Hepatocyte (in vitro differentiated cells): ENCODE data around the gene TINCR. TPM values are rescaled to one million over a fixed set of nuclear protein-coding genes. Genes with fewer than 3 reads are reported as not detected.
A peak's percentile ranks its signal among the peaks of the same experiment; 100 is the strongest.

Source experiments
- DNase-seq: peaks from one replicate; pipeline ENCODE4 v3.0.0-alpha.2; 2016; ENCODE audit warnings: low spot score
- H2AFZ ChIP-seq: fragments of 200-600 bp; sonication (generic); 2 replicates; pipeline ENCODE4 v1.6.0; 2016; ENCODE audit warnings: antibody characterized with exemption, mild to moderate bottlenecking
- H3K27ac ChIP-seq: fragments of 200-600 bp; sonication (generic); 2 replicates; pipeline ENCODE4 v1.5.1; 2016; ENCODE audit warnings: mild to moderate bottlenecking
- H3K27me3 ChIP-seq: fragments of 200-600 bp; sonication (generic); 2 replicates; pipeline ENCODE4 v1.6.1; 2016
- H3K36me3 ChIP-seq: fragments of 200-600 bp; sonication (generic); replicated peaks from 2 replicates; pipeline ENCODE4 v1.5.1; 2016; ENCODE audit warnings: low read depth; ENCODE audit not compliant: insufficient read depth
- H3K4me1 ChIP-seq: fragments of 200-600 bp; sonication (generic); 2 replicates; pipeline ENCODE4 v1.5.1; 2016; ENCODE audit warnings: mild to moderate bottlenecking, moderate library complexity; ENCODE audit not compliant: insufficient read depth
- H3K4me2 ChIP-seq: fragments of 200-600 bp; sonication (generic); 2 replicates; pipeline ENCODE4 v1.6.0; 2016
- H3K4me3 ChIP-seq: fragments of 200-600 bp; sonication (generic); 2 replicates; pipeline ENCODE4 v1.5.1; 2016; ENCODE audit warnings: mild to moderate bottlenecking
- H3K79me2 ChIP-seq: fragments of 200-600 bp; sonication (generic); 2 replicates; pipeline ENCODE4 v1.6.0; 2017; ENCODE audit warnings: mild to moderate bottlenecking
- H3K9me2 ChIP-seq: fragments of 200-600 bp; sonication (generic); replicated peaks from 2 replicates; pipeline ENCODE4 v1.6.0; 2017; ENCODE audit warnings: mild to moderate bottlenecking; ENCODE audit not compliant: insufficient read depth
- H3K9me3 ChIP-seq: fragments of 200-600 bp; sonication (generic); 2 replicates; pipeline ENCODE4 v1.5.1; 2016; ENCODE audit warnings: low read depth, mild to moderate bottlenecking
- H4K20me1 ChIP-seq: fragments of 200-600 bp; sonication (generic); 2 replicates; pipeline ENCODE4 v1.6.0; 2016; ENCODE audit warnings: mild to moderate bottlenecking; ENCODE audit not compliant: insufficient read depth, poor library complexity, severe bottlenecking
- CTCF ChIP-seq: fragments of 200-600 bp; sonication (generic); IDR thresholded peaks from 2 replicates; pipeline ENCODE4 v1.5.1; 2016; ENCODE audit warnings: antibody characterized with exemption, mild to moderate bottlenecking; ENCODE audit not compliant: poor library complexity
- EZH2 ChIP-seq: fragments of 200-600 bp; sonication (generic); IDR thresholded peaks from 2 replicates; pipeline ENCODE4 v1.6.1; 2016; ENCODE audit warnings: antibody characterized with exemption, mild to moderate bottlenecking, borderline replicate concordance
- EZH2phosphoT487 ChIP-seq: fragments of 200-600 bp; sonication (generic); IDR thresholded peaks from one replicate; pipeline ENCODE4 v1.6.1; 2018; ENCODE audit warnings: antibody characterized with exemption, mild to moderate bottlenecking, low read depth, moderate library complexity; ENCODE audit not compliant: unreplicated experiment, severe bottlenecking
- WGBS: methylation state at CpG from one replicate; pipeline ENCODE4 v1.1.6; 2016; ENCODE audit warnings: low lambda C conversion rate; ENCODE audit errors: missing lambda C conversion rate; 5-methylcytosine and 5-hydroxymethylcytosine counted together
- polyA plus RNA-seq: library from polyadenylated mRNA; unstranded; fragments of >200 nt; fragmentation: Nextera tagmentation; extraction: Ambion mirVana; gene quantifications from 2 replicates; pipeline ENCODE4 v1.2.1, GENCODE V29; 2016
- total RNA-seq: library from RNA; depleted of rRNA; stranded (reverse); fragments of >200 nt; gene quantifications from 2 replicates; pipeline ENCODE4 v1.2.3, GENCODE V29; 2014

Gene TINCR
- 0.64 and 1.8 TPM in 2 replicates for total RNA-seq
- polyA plus RNA-seq = 2.4 and 4.9 TPM in 2 replicates

GRCh38 chr19:5567360-5567969 lies at the start of gene TINCR:
Gene TINCR, minus strand, starts transcription at chr19:5567953.
- Histone ChIP-seq H3K4me3 (no peak within 1 kb of the TSS), H3K27me3 (peaks cover 27% of the 10 kb centered on the region)

GRCh38 chr19:5617080-5617479 lies 49.3 kb upstream of the TINCR start:
- Histone ChIP-seq H3K27me3 (no peaks in the 10 kb centered on the region), H3K27ac (no peak overlapping the region), H3K9me3 (no peaks in the 10 kb centered on the region), H3K9me2 (no peaks in the 10 kb centered on the region), H3K4me3 (no peak overlapping the region), H3K4me1 (no peaks in the 10 kb centered on the region), H2AFZ (no peak overlapping the region), H3K36me3 (no peaks in the 10 kb centered on the region), H3K4me2 (no peak overlapping the region), H4K20me1 (peaks cover 8% of the 10 kb centered on the region), H3K79me2 (peaks cover 64% of the 10 kb centered on the region)
- TF ChIP-seq EZH2phosphoT487 (no peak), CTCF (no peak), EZH2 (no peak)
- WGBS = 100% methylated on average over 1 of the region's 1 CpG
- DNase-seq = no peak

More at GRCh38 chr19:5567360-5567969, at the start of gene TINCR:
- Histone ChIP-seq H3K4me1 (peaks cover under 1% of the 10 kb centered on the region), H3K27ac (no peak within 1 kb of the TSS), H3K9me3 (no peaks in the 10 kb centered on the region), H3K4me2 (peak within 1 kb of the TSS; percentile 80), H2AFZ (no peak within 1 kb of the TSS), H3K79me2 (no peaks in the 10 kb centered on the region), H3K36me3 (no peaks in the 10 kb centered on the region), H3K9me2 (no peaks in the 10 kb centered on the region), H4K20me1 (no peaks in the 10 kb centered on the region)
- TF ChIP-seq CTCF = peak; percentile 29
- TF ChIP-seq EZH2 = no peak
- 8% methylated on average over 20 of the region's 63 CpGs for WGBS
- peak; percentile 56 for DNase-seq

GRCh38 chr19:5615756-5616327 lies 48.1 kb upstream of the TINCR start:
- Histone ChIP-seq H3K36me3 (no peaks in the 10 kb centered on the region), H3K4me2 (no peak overlapping the region), H3K9me3 (no peaks in the 10 kb centered on the region), H3K4me1 (no peaks in the 10 kb centered on the region), H4K20me1 (peaks cover 5% of the 10 kb centered on the region), H3K27me3 (no peaks in the 10 kb centered on the region), H3K4me3 (no peak overlapping the region), H3K9me2 (no peaks in the 10 kb centered on the region), H2AFZ (no peak overlapping the region), H3K27ac (no peak overlapping the region), H3K79me2 (peaks cover 51% of the 10 kb centered on the region)
- WGBS = 93% methylated on average over 17 of the region's 17 CpGs
- TF ChIP-seq CTCF = no peak
- TF ChIP-seq EZH2 = no peak
- TF ChIP-seq EZH2phosphoT487 = no peak
- DNase-seq = no peak
